ENCODE measurements around the gene KIFC1.

DNA sequence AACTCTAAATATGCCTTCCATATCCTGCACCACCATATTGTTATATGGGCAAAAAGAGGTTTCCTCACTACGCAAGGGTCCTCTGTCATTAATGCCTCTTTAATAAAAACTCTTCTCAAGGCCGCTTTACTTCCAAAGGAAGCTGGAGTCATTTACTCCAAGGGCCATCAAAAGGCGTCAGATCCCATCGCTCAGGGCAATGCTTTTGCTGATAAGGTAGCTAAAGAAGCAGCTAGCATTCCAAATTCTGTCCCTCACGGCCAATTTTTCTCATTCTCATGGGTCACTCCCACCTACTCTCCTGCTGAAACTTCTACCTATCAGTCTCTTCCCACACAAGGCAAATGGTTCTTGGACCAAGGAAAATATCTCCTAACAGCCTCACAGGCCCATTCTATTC, 43.8 kb upstream of the KIFC1 start:
- TF ChIP-seq, protein P1, sequence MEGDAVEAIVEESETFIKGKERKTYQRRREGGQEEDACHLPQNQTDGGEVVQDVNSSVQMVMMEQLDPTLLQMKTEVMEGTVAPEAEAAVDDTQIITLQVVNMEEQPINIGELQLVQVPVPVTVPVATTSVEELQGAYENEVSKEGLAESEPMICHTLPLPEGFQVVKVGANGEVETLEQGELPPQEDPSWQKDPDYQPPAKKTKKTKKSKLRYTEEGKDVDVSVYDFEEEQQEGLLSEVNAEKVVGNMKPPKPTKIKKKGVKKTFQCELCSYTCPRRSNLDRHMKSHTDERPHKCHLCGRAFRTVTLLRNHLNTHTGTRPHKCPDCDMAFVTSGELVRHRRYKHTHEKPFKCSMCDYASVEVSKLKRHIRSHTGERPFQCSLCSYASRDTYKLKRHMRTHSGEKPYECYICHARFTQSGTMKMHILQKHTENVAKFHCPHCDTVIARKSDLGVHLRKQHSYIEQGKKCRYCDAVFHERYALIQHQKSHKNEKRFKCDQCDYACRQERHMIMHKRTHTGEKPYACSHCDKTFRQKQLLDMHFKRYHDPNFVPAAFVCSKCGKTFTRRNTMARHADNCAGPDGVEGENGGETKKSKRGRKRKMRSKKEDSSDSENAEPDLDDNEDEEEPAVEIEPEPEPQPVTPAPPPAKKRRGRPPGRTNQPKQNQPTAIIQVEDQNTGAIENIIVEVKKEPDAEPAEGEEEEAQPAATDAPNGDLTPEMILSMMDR (IDR thresholded peaks at IDR 0.05): no peak
- no peak for TF ChIP-seq EZH2phosphoT487 (IDR thresholded peaks at IDR 0.05)
